Thyroid gland (tissue), 4 donors: Measurements from ENCODE around the gene DHH.

ENCODE experiments used
- CTCF ChIP-seq, 6 experiments: fragments of 200-600 bp in 3 of 6; fragments of 450-650 bp in 3 of 6; sonication (generic) in 3 of 6; IDR thresholded peaks; one replicate each; pipeline ENCODE4 v1.5.1; 2016 to 2019; ENCODE audit warnings: antibody characterized with exemption in 6 of 6, mild to moderate bottlenecking in 2 of 6, inconsistent platforms in 1 of 6, moderate library complexity in 1 of 6
- POLR2A ChIP-seq, 2 donors: fragments of 450-650 bp; IDR thresholded peaks; one replicate each; pipeline ENCODE4 v1.6.1; 2017; ENCODE audit warnings: antibody characterized with exemption in 2 of 2, mild to moderate bottlenecking in 2 of 2, moderate library complexity in 1 of 2

- no peak for TF ChIP-seq CTCF (IDR thresholded peaks at IDR 0.05)
- TF ChIP-seq POLR2A (IDR thresholded peaks at IDR 0.05): peak in 1 of 2 donors; percentile 45
Measured at GRCh38 chr12:49069507-49070346, 24.9 kb downstream of the DHH start, which contains the start of gene RHEBL1.
